ENCODE measurements around the gene EXOC2. TPM values are rescaled to one million over a fixed set of nuclear protein-coding genes. Genes with fewer than 3 reads are reported as not detected.
A peak's percentile ranks its signal among the peaks of the same experiment; 100 is the strongest.

The EXOC2 gene
- total and polyA plus RNA-seq, 8 donors, result 2.5 to 10.3 (median 6.4) TPM

- no peaks in the 10 kb centered on the region for H3K4me1 ChIP-seq
- no peak overlapping the region for H3K27ac ChIP-seq
- 93 to 95% methylated on average over 7 of the region's 7 CpGs for WGBS, 2 donors
- TF ChIP-seq CTCF (IDR thresholded peaks at IDR 0.05), result no peak
- H3K4me3 ChIP-seq, result no peak overlapping the region
- FAIRE-seq (no peak), DNase-seq (no peak), ATAC-seq (no peak)
- no peaks in the 10 kb centered on the region for H3K27me3 ChIP-seq
- no peaks in the 10 kb centered on the region for H3K9me3 ChIP-seq
- intact Hi-C loops (cut with DNase I), result loop anchor here in 2 of 3 donors (5.0 to 10.0 kb wide), 3 partner anchors 185 to 842 kb away; no protein-coding TSS in a partner anchor
- H3K36me3 ChIP-seq, result peaks cover 0 to 9% (median 0%) of the 10 kb centered on the region in 3 donors
Observed at GRCh38 chr6:599576-600448, 93.1 kb downstream of the EXOC2 start.

- Histone ChIP-seq H3K27me3 (no peaks in the 10 kb centered on the region), H3K36me3 (peaks cover 0 to 9% (median 0%) of the 10 kb centered on the region in 3 donors), H3K9me3 (no peaks in the 10 kb centered on the region), H3K4me1 (no peaks in the 10 kb centered on the region), H3K27ac (no peak overlapping the region), H3K4me3 (no peak overlapping the region)
- intact Hi-C loops (cut with DNase I), result loop anchor here in 1 of 3 donors (10.0 kb wide), 2 partner anchors 191 to 801 kb away; no protein-coding TSS in a partner anchor
- 69 to 82% methylated on average over 2 of the region's 2 CpGs for WGBS, 2 donors
- TF ChIP-seq CTCF (IDR thresholded peaks at IDR 0.05), result no peak
- no peak for FAIRE-seq
- ATAC-seq, result no peak
- no peak for DNase-seq
Observed at GRCh38 chr6:593907-594212, 99.1 kb downstream of the EXOC2 start.

GRCh38 chr6:593139-593906, 99.6 kb downstream of the EXOC2 start:
- peaks cover 0 to 9% (median 0%) of the 10 kb centered on the region in 3 donors for H3K36me3 ChIP-seq
- TF ChIP-seq CTCF (IDR thresholded peaks at IDR 0.05), result peak; percentile 39 to 65 (median 58)
- H3K9me3 ChIP-seq, result no peaks in the 10 kb centered on the region
- no peak overlapping the region for H3K27ac ChIP-seq
- FAIRE-seq (peak; percentile 96), DNase-seq (peak in 3 of 6 donors; percentile 11 to 59 (median 36)), ATAC-seq (peak; percentile 63 to 88 (median 83))
- intact Hi-C loops (cut with DNase I), result loop anchor here in 1 of 3 donors (10.0 kb wide), 2 partner anchors 191 to 801 kb away; no protein-coding TSS in a partner anchor
- H3K27me3 ChIP-seq, result no peaks in the 10 kb centered on the region
- H3K4me3 ChIP-seq, result no peak overlapping the region
- 2 to 3% methylated on average over 5 of the region's 5 CpGs for WGBS, 2 donors
- H3K4me1 ChIP-seq, result no peaks in the 10 kb centered on the region

- no peak overlapping the region for H3K4me3 ChIP-seq
- no peak for ATAC-seq
- no peak for FAIRE-seq
- DNase-seq, result no peak
- TF ChIP-seq CTCF (IDR thresholded peaks at IDR 0.05), result no peak
- H3K27me3 ChIP-seq, result no peaks in the 10 kb centered on the region
- intact Hi-C loops (cut with DNase I), result no loop called here
- H3K9me3 ChIP-seq, result no peaks in the 10 kb centered on the region
- WGBS, 2 donors, result 97 to 98% methylated on average over 22 of the region's 22 CpGs
- no peak overlapping the region for H3K27ac ChIP-seq
- no peaks in the 10 kb centered on the region for H3K36me3 ChIP-seq
- no peaks in the 10 kb centered on the region for H3K4me1 ChIP-seq
Observed at GRCh38 chr6:589090-589489, 103.8 kb downstream of the EXOC2 start.

All from pancreas (tissue), 10 donors.